ENCODE data around the gene RBP5.

RBP5 gene

DNA sequence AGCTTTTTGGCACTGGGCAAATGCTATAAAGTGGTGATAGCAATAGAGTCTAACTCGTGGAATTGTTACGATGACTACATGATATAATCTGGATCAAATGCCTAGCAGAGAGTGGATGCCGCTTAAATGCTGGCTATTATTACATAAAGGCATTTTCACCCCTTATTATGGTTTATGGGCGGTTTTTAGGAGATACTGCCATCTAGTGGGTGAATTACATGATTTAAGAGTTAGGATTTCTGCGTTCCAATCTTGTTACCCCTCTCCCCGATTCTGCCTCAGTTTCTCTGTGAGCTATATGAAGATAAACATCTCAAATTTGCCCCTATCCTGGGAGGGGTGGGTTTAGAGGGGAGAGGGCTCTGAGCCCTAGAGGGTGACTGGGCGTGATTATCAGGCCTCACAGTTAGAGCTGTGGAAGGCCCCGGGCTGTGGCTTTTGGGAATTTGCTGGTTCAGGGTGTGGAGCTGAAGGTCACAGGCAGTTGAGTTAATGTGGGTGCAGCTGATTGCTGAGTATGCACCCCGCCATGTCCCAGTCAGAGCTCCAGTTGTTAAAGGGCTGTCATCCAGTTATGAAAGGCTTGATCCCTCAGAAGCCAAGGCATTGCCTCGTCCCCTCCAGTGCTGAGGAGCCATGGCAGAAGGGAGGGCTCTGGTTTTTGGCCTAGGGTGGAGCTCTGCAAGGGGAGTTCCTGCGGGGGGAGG lies 15.9 kb upstream of the RBP5 start:
- peak; percentile 18 to 29 for DNase-seq

DNA sequence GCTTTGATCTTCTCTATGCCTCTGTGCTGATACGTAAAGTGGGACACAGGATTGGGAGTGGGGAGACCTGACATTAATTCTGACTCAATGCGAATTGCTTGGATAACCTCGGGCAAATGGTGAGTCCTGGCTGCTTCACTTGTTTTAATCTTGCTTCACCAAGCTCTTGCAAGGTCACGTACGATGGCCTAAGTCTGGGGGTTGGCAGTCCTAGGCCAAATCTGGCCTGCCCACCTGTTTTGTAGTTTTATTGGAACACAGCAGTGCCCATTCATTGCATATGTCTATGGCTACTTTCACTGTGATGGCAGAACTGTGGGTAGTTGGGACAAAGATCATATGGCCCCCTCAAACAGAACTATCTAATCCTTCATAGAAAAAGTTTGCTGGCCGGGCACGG lies 14.9 kb upstream of the RBP5 start:
- no peak for DNase-seq

DNA sequence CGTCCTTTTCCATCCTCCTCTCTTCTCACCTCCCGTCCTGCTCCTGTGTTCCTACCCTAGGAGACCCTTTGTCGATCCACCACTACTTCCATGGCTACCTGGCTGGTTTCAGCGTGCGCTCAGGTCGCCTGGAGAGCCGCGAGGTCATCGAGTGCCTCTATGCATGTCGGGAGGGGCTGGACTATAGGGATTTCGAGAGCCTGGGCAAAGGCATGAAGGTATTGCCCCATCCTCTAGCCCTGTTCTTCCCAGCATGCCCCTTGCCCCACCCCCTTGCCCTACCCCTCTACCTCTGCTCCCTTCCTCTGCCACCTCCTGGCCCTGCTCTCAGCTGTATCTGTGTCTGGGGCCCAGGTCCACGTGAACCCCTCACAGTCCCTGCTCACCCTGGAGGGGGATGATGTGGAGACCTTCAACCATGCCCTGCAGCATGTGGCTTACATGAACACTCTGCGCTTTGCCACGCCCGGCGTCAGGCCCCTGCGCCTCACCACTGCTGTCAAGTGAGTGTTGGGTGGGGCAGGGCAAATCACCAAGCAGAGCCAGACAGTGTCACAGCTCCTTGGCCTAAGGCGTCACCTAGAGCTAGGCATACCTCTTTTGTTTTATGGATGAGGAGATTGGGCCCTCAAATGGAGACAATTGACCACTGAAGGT lies 14.2 kb upstream of the RBP5 start:
- DNase-seq = no peak

DNA sequence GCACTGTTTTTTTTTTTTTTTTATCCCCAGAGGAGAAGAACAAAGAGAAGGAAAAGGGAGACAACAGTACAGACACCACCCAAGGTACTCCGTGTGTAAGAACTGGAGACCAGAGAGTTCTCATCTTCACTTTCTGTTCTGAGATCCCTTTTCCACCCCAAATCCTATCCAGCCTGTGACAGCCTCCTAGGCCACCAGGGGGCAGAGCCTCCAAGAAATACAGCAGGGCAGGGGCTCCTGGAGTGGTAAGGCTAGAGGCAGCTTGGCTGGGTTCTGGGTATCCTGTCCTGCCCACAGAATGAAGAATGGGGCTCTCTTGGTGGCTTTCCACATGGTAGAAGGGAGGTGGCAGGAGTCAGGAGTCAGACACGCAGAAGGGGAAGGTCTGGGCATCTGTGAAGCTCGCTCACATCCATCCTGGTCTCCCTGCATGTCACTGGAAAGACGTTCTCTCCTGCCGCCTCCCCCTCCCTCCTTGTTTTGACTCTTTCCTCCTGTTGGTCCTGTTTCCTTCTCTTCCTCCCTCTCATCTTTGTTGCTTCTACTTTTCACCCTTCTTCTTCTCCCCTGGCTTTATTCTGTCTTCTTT lies 13.5 kb upstream of the RBP5 start:
- DNase-seq = peak; percentile 33 to 42

DNA sequence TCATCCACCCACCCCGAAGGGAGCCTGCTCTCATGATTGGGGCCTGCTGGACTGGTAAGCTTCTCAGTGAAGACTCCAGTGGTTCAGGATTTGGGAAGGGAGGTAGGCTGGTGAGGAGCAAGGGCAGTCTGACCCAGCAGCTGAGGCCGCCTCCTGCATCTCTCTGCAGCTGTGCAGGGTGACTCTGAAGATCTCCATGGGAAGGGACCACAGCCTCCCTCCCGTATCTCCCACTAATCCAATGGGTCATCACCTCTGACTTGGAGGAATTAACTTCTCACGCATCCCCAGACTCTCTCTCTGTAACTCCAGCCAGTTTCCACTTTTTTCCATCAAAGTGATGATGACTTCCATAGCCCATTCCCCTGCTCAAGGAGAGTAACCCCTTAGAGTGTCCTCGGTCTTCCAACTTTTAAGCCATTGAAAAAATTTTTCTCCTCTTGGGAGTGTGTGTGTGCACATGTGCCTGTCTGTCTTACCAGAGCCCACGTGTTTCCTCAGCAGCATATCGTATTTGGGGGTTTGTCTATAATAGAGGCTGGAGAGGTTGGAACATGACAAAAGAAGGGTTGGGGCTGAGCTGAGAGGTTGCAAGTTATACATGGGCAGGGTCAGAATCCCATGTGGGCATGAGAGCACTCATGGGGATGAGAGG lies 12.8 kb upstream of the RBP5 start:
- DNase-seq = no peak

DNA sequence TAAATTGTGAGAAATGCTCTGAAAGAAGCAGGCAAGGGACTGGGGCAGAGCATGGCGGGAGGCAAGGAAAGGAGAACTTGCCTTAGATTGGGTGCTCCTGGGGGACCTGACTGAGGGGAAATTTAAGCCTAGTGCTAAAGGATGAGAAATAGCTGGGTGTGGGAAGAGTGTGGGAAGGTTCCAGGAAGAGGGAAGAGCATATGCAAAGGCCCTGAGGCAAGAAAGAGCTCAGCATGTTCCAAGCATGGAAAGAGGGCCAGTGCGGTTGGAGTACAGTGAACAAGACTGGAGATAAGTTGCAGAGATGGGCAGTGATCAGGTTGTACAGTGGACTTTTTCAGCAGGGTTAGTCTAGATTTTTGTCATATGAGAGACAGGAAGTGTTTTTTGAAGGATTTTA lies 10.5 kb upstream of the RBP5 start:
- DNase-seq = no peak

DNA sequence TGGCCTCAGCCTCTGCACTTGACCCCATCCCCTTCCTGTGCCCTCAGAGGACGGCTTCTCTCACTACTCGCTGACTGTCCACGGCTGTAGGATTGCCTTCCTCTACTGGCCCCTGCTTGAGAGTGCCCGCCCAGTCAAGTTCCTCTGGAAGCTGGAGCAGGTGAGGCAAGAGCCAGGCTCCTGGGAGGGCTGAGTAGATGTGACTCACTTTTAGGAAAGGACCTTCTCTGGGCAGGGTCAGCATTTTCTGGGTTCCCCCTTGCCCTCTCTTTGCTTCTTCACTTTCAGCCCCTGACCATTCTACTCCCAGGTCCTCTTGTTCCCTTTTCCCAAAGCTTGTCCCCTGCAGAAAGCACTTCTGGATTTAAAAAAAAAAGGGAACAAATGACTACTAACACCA lies 9.2 kb upstream of the RBP5 start:
- DNase-seq = no peak

DNA sequence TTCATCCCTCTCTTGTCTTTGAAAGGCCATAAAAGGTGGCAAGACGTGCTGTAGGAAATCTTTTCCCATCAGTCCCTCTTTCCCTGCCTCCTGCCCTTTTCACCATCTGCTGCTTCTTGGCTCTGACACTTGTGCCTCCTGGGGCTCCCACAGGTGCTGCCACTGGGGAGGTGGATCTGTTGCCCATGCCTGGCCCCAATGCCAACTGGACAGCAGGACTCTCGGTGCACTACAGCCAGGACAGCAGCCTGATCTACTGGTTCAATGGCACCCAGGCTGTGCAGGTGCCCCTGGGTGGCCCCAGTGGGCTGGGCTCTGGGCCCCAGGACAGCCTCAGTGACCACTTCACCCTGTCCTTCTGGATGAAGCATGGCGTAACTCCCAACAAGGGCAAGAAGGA lies 8.0 kb upstream of the RBP5 start:
- no peak for DNase-seq

DNA sequence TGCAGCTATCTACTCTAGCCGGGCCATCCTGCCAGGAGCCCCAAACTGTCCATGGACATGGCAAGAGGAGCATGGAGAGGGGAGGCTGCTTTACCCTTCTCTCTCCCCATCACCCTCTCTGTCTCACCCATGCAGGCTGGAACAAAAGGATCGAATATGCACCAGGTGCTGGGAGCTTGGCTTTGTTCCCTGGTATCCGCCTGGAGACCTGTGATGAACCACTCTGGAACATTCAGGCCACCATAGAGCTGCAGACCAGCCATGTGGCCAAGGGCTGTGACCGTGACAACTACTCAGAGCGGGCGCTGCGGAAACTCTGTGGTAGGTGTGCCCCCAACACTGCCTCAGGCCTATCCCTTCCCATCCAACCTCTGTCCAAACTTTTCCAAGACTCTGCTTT lies 7.4 kb upstream of the RBP5 start:
- no peak for DNase-seq

DNA sequence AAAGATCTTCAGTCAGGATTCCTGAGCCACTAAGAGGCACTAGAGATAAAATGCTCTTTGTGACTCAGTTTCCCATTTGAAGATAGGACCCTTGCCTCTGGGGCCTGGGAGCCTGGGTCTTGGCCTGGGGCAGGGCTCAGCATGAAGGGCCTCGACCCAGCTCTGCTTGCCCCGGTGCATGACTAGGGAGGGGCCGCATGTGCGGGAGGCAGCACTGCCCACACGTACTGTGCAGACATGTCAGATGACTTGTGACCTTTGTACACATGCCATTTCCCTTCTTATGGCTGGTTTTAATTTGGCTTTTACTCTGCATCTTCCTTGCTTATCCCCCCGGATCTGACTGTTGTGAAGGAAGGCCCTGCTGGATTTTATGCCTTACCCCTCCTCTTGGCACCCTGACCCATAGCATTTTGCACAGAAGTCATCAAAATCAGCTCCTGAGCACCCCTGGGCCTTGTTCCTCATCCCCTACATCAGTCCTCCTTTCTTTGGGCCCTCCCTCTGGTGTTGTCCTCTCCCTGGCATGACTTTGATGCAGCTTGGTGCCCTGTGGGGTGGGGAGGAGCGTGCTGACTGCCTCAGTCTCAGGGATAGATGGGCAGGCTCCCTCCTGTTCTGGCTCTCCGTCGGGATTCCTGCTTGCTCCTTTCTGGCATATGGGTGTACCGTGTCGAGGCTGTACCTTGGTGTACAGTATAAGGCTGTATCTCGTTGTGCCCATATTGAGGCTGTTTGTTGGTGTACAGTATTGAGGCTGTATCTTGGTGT lies 5.9 kb upstream of the RBP5 start:
- no peak for DNase-seq

DNA sequence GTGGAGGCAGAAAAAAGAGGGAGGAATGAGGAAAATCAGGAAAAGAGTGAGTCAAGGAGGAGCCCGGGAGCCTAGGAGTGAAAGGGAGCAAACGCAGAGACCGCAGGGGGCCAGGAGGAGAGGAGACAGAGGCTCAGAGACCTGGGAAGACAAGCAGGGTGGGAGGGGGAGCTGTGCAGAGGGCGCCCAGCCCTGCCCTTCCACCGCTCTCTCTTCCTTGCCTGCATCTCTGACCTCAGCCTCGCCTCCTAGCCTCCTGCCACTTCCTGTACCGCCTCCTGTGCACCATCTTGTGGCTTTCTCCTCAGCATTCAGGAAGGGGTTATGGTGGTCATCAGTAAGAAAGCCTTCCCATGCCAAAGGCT lies 2.8 kb upstream of the RBP5 start:
- no peak for DNase-seq

DNA sequence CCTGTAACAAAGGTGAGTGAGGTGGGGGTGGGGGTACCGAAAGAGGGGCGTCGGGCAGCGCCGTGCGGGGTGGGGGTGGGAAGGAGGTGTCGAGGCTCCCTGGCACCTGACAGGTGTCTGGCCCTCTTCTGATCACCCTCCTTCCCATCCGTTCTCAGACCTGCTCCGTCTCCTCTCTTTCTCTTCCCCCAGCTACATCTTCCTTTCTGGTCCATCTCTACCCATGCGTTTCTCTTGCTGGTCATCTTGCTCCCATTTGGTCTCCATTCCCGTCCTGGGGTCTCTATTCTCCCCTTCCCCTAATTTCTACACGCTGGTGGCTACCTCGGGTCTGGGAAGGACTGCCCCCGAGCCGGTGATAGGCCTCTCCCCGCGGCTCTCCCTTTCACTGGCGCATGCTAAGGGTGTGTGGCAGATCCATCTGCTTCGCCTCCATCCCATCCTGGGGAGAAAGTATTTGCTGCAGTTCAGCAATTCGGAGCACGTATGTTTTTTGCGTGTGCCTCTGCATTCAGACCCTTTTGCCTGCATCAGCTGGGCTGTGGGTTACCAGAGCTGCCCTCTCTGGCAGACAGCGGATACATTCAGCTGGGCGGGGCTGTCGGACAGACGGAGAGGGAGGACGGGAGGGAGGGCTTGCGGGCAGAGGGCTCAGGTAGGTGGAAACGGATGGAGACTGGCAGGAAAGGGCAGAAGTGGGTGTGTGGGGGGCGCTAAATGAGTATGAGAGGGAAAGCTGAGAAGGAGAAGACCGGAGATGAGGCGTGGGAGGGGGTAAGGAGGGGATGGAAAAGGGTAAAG lies 2.2 kb upstream of the RBP5 start:
- DNase-seq = peak; percentile 11 to 60

DNA sequence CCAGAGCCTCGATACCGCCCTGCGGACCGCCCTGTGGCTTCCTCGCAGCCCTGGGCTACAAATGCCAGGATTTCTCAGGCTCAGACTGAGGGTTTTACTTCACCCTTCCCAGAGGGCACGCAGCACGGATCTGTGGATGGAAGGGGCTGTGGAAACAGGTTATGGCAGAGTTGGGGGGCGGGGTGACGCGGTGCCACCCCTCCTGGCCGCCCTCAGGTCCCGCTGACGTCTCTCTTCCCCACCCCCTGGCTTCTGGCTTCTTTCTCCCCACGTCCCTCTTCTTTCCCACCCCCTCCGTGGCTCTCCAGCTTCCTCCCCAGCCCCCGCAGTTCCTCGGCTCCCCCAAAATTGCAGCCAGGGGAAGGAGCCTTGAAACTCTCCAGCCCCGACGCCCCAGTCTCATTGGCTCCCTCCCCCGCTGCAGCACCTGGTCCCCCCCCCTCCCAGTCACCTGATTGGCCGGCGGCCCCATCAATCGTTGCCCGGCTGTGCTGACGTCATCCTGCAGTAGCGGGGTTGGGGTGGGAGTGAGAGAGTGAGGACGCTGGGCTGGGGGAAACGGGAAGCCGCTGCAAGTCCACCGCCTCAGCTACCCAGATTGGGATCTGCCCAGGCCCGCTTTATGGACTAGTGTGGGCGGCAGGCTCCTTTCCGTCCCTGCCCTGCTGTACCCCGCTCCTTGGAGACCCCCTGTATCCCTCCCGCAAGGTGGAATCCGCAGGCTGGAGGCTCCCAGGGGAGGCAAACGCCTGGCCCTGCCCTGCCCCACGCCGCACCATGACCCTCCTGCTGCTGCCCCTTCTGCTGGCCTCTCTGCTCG lies 1.4 kb upstream of the RBP5 start, which contains the start of gene CLSTN3:
Gene CLSTN3, plus strand, starts transcription at position 500 of the 820 bp plus-strand sequence. Its CDS starts 278 bp downstream, at position 778.
- DNase-seq = peak; percentile 78 to 81

DNA sequence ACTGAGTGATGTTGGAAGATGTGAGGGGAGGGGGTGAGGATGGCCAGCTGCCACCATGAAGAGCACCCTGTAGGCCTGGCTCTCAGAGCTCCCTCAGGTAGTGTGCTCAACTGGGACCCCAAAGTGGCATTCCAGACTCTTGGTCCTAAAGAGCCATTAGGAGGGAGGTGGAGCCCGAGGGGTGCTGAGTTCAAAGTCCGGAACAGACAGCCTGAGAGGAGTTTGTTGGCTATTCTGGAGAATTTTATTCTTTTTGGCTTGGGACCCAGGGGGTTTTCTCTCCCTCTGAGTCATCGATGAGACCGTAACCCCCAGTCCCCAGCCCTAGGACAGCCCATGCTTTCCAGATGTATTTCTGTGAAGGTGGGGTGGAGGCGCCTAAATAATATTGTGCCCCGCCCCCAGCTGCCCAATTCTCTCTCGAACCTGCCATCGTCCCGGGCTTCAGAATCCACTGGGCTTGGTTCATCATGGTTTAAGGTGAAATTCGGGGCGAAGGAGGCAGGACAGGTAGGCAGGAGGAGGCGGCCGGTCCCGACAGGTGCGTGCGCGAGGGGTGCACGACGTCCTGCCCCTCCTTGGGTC lies 690 bp upstream of the RBP5 start:
- DNase-seq = no peak

DNA sequence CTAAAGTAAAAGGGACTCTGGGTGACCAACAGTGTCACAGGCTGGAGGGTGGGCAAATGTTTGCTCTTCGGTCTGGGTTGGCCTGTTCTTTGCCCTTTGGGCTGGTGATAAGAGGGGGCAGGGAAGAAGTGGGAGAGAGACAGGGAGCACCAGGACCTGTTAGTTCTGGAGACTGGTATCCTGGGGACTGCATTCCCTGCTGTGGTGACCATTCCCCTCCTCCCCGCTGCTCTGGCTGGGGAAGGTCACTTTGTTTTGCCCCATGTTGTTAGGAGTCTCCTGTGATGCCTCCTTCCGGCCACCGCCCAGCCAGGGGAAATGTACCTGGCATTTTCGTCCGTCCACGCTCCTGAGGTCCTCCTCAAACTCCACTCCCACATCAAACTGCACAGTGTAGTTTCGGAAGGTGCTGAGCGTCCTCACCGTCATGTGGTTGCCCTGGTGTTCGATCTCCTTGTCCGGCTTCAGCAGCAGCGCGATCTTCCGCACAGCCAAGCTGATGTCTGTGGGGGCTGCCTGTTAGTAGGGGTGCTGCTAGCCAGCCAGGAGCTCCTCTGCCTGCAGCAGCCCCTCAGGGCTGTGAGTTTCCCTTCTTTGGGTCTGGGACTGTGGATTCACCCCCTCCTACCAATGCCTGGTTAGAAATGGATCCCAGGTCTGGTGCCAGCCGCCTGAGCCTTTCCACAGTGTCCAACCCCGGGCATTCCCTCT lies 618 bp downstream of the RBP5 start:
- no peak for DNase-seq

DNA sequence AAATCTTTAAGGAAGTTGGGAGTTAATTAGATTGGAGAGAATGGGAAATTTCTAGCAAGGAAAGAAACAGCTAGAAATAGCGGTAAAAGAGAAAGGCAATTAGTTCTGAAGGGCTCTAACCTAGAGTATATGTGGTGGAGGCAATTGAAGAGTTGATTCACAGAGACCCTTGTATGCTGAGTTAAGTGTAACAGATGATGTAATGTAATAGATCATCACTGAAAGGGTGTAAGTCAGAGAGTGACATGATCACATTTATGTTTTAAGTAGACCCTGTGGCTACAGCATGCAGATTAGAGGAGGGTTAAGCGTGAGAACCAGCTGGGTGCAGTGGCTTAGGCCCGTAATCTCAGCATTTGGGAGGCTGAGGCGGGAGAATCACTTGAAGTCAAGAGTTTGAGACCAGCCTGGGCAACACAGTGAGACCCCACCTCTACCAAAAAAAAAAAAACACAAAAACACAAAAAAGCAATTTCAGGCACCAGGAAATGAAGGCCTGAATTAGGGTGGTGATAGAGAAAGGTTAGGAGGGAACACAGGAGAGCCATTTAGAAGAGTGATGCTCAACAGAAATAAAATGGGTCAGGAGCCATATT lies 3.0 kb downstream of the RBP5 start:
- DNase-seq = no peak

DNA sequence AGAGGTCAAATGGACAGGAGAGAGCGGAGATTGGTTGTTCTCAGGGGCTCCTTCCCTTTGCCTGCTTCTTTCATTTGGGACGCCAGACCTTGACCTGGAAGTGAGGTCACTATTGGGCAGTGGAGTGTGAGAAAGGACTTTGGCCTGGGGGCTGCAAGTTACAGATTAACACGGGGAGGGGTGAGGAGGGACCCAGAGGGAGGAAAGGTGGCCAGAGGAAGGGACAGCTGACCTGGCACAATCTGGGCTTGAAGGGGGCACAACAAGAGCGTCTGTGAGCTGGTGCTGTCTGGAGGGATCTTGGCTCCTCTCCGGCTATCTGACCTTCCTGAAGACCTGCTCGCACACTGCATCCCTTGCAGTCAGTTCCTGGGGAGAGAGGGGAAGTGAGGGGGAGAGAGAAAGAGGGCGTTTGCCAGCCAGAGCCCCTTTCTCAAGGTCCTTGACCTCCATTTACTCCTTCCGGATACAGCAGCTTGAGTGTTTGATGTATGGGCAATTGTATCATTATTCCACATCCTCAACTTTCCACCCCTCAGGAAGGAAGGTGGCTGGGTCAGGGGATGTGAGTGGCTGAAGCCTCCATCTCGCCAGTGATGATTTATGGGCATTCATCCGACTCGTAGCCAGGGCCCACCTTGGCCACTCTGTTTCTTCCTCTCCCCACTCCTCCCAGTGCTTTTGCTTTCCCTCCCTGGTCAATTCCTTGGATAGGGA lies 4.7 kb downstream of the RBP5 start:
- DNase-seq = no peak

DNA sequence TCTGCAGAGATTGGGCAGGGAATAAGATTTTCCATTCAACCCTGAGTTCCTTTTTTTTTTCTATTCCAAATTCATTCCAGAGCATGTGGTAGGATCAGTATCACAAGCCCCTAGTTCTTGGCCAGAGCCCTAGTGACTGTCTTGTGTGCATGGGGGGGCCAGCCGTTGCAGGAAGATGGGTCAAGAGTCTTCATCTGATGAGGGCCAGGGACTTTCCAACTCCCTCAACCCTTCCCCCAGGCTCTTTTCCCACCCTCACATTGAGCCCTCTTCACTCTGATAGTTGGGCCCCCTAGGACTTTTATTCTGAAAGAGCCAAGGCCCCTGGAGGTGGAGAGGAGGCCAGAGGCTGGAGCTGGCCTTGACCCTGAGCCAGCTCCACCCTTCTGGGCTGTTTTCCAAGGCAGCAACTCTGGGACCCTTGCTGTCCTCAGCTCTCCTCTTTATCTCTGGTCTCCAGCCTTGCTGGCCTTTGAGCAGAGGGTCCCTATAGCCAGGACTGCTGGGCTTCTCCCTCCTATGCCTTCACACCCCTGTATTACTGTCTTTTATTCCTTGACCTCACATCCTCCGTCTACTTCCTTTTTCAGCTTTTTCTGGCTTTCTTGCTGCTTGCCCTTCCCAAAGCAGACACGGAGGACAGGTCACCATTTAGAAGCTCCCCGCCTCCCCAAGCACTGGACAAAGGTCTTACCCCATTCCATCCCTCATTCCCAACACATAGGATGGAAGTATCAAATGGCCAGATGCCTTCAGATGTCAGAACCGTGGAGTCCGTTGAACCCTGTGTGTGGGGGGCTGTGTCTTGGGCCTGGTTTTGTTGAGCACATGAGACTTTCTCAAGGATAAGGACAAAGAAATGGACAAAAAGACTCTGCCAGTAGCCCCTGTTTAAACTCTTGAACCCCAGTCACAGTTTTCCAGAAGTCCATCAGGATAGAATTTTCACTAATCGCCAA lies 5.6 kb downstream of the RBP5 start:
- DNase-seq = no peak
